C4-2B (cell line): ENCODE measurements around the gene TIMELESS.
A peak's percentile ranks its signal among the peaks of the same experiment; 100 is the strongest.

Experiments
- CTCF ChIP-seq: fragments of 450-650 bp; conservative IDR thresholded peaks from 2 replicates; pipeline ENCODE4 v1.5.1; 2017; ENCODE audit warnings: mild to moderate bottlenecking
- ZFX ChIP-seq: fragments of 450-650 bp; IDR thresholded peaks from 2 replicates; pipeline ENCODE4 v1.6.1; 2017

GRCh38 chr12:56468216-56469006 is 19.2 kb upstream of the TIMELESS start, which contains the start of gene SPRYD4:
- TF ChIP-seq CTCF (peak; percentile 58), ZFX (no peak)
